Hematopoietic multipotent progenitor cell treated with erythropoietin and hydrocortisone succinate and interleukin-3 and kit ligand, for 17 days (in vitro differentiated cells): ENCODE measurements around the gene FKBP6.
"Not testable (repeated sequence)": the region's sequence is repeated elsewhere in the genome, so short reads cannot be mapped to it uniquely, and the experiment has no call there.

ENCODE experiments used
- DNase-seq: peaks from one replicate; pipeline ENCODE4 v3.0.0-alpha.2; 2015; ENCODE audit warnings: low spot score

FKBP6 gene

DNA sequence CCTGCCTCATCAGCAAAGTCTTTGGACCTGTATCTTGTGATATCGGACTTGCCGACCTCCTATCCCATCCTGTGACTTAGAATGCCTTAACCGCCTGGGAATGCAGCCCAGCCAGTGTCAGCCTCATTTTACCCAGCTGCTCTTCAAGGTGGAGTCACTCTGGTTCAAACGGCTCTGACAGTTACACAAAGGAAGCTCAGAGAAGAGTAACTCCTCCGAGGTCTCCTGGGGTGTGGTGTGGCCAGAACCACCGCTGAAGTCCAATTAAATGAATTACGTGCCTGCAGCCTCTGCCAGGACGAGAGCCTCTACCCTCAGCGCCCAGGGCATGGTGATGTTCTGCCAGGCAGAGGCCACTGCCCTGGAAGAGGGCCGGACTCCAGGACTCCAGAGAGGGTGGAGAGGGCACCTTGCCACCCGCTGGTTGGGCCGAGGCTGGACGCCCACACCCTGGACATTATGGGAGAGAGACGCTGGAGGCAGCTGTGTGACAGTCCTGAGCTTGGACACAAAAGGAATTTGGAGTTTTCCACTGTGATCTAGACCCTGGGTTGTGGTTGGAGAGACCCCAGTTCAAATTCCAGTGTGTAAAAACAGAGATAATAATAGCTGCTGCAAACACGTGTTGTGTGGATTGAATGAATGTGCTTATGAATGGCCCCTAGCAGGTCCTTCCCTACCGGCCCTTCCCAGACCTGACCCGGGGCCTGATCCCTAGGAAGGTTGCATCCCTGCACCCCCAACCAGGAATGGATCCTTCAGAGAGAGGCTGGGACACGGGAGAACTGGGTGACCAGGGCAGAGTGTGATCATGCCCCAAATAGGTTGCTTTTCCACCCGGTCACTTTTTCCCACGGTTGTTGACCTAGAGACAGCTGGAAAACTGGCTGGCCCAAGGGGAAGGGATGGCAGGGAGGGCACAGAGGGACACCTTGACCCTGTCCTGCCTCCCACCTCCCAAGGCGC, 67.9 kb downstream of the FKBP6 start:
- no peak for DNase-seq

DNA sequence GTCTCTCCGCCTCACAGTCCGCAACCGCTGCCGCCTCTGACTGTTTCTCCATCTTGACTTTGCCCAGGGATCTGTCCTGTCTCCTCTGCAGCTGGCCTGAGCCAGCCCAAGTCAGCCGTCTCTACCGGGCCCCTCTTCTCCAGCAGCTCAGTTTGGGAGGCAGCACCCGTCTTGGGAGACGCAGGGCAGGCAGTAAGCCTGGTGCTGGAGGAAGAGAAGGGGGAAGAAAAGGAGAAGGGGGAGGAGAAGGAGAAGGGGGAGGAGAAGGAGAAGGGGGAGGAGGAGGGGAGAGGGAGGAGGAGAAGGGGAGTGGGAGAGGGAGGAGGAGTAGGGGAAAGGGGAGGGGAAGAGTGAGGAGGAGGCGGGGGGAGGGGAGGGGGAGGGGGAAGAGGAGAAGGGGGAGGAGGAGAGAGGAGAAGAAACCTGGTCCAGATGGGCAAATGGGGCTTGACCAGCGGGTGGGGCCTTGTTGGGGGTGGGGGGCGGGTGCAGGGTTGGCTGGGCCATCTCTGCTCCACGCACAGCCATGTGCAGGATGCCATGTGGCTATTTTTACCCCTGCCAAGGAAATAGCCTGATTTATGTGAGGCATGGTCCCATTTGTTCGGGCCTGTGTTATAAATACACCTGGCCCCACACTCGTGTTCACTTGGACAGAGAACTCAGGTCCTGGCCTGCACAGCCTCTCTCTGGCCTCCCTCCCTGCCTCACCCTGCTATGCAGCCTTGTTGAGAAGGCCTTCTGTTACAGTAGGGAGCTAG, 69.7 kb downstream of the FKBP6 start:
- no peak for DNase-seq

DNA sequence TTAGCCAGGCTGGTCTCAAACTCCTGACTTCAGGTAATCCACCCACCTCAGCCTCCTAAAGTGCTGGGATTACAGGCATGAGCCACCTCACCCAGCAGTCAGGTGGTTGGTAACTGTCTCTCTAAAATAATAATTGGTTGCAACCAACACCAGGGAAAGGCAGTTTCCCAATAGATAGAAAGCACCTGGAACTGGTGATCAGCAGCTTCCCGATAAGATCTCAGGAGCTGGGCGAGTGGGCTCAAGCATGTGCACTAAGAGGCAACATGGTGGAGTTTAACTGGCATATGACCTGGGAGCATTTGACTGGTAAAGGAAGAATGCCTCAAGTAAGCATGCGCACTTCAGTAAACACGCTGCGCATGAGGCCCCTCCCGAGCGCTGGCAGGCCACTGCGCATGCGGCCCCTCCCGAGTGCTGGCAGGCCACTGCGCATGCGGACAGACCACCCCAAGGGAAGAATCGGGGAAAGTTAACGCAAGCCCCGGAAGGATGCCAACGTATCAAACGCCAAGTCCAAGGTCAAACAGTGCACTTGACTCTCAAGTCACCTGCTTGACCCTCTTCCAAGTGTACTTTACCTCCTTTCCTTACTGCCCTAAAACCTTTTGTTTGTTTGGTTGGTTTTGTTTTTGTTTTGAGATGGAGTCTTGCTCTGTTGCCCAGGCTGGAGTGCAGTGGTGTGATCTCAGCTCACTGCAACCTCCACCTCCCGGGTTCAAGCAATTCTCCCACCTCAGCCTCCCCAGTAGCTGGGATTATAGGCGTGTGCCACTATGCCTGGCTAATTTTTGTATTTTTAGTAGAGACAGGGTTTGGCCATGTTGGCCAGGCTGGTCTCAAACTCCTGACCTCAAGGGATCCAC, 71.5 kb downstream of the FKBP6 start:
- DNase-seq, result peak; percentile 47

DNA sequence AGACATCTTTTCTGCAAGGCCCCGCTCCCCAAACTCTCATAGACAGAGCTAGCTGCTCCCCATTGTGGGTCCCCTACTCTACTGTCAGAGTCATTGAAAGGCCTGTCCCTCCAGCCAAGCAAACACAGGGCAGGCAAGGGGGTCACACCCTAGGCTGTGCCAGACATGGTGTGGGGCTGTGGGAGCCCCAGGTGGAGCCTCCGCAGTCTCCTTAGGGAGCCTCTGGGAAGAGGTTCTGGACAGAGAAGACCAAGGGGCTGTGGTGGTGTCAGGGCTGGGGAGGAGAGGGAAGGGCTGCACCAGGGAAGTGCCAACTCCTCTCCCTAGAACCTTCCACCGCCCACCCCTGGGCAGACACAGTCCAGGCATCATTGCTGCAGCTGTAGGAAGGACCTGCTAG, 76.9 kb downstream of the FKBP6 start:
- not testable (repeated sequence) for DNase-seq
